Neural cell (in vitro differentiated cells): ENCODE results near the gene RPL10A. TPM values are rescaled to one million over a fixed set of nuclear protein-coding genes. Genes with fewer than 3 reads are reported as not detected.

ENCODE experiments used
- H2AFZ ChIP-seq: fragments of 200-600, 300-800 bp; sonication (generic), shearing (Covaris generic); 2 replicates; pipeline ENCODE4 v1.6.0; 2014; ENCODE audit warnings: low read depth, mild to moderate bottlenecking, antibody characterized with exemption, low read length, moderate library complexity
- H3F3A ChIP-seq: fragments of 200-600 bp; shearing (Covaris generic); 2 replicates; pipeline ENCODE4 v1.6.1; 2016; ENCODE audit warnings: mild to moderate bottlenecking, moderate library complexity, mixed read lengths, antibody characterized with exemption, low read length; ENCODE audit not compliant: insufficient read depth, poor library complexity, severe bottlenecking
- H3K27ac ChIP-seq: fragments of 200-600, 300-800 bp; sonication (generic), shearing (Covaris generic); 2 replicates; pipeline ENCODE4 v1.5.1; 2014; ENCODE audit warnings: mild to moderate bottlenecking, low read length, moderate library complexity
- H3K27me3 ChIP-seq: fragments of 300-800, 200-600 bp; sonication (generic), shearing (Covaris generic); 2 replicates; pipeline ENCODE4 v1.6.0; 2014; ENCODE audit warnings: mild to moderate bottlenecking, low read depth, low read length, moderate library complexity; ENCODE audit not compliant: insufficient read depth
- H3K36me3 ChIP-seq: fragments of 300-800, 200-600 bp; sonication (generic), shearing (Covaris generic); 2 replicates; pipeline ENCODE4 v1.5.1; 2014; ENCODE audit warnings: mild to moderate bottlenecking, antibody characterized with exemption, low read length, moderate library complexity; ENCODE audit not compliant: insufficient read depth
- H3K4me2 ChIP-seq: fragments of 300-800, 200-600 bp; sonication (generic), shearing (Covaris generic); 2 replicates; pipeline ENCODE4 v1.6.0; 2014; ENCODE audit warnings: mild to moderate bottlenecking, low read length
- H3K4me3 ChIP-seq: fragments of 300-800, 200-600 bp; sonication (generic), shearing (Covaris generic); 2 replicates; pipeline ENCODE4 v1.5.1; 2014; ENCODE audit warnings: mild to moderate bottlenecking, low read length, moderate library complexity
- H3K79me2 ChIP-seq: fragments of 200-600 bp; shearing (Covaris generic); replicated peaks from 2 replicates; pipeline ENCODE4 v1.6.0; 2014; ENCODE audit warnings: mild to moderate bottlenecking, low read length, moderate library complexity; ENCODE audit not compliant: insufficient read depth
- H3K9ac ChIP-seq: fragments of 300-800, 200-600 bp; sonication (generic), shearing (Covaris generic); 2 replicates; pipeline ENCODE4 v1.6.1; 2016; ENCODE audit warnings: mild to moderate bottlenecking, low read length, mixed read lengths
- H3K9me2 ChIP-seq: fragments of 200-600 bp; shearing (Covaris generic); 2 replicates; pipeline ENCODE4 v1.6.1; 2016; ENCODE audit warnings: mild to moderate bottlenecking, low read length, mixed read lengths; ENCODE audit not compliant: insufficient read depth
- H3K9me3 ChIP-seq: fragments of 200-600, 300-800 bp; sonication (generic), shearing (Covaris generic); 2 replicates; pipeline ENCODE4 v1.6.1; 2016; ENCODE audit warnings: mild to moderate bottlenecking, mixed run types, low read length, moderate library complexity, mixed read lengths
- H4K20me1 ChIP-seq: fragments of 200-600 bp; shearing (Covaris generic); 2 replicates; pipeline ENCODE4 v1.6.1; 2016; ENCODE audit warnings: mild to moderate bottlenecking, mixed run types; ENCODE audit not compliant: insufficient read depth
- CTCF ChIP-seq: fragments of 450-650 bp; IDR thresholded peaks from 2 replicates; pipeline ENCODE4 v1.5.1; 2014; ENCODE audit warnings: antibody characterized with exemption, mild to moderate bottlenecking, moderate library complexity; ENCODE audit not compliant: poor library complexity, severe bottlenecking
- EP300 ChIP-seq: fragments of 450-650 bp; conservative IDR thresholded peaks from 2 replicates; pipeline ENCODE4 v1.6.1; 2014; ENCODE audit warnings: antibody characterized with exemption, mild to moderate bottlenecking, moderate library complexity; ENCODE audit not compliant: poor library complexity, severe bottlenecking
- EZH2 ChIP-seq: fragments of 200-600, 300-800 bp; shearing (Covaris generic), sonication (generic); IDR thresholded peaks from 2 replicates; pipeline ENCODE4 v1.6.1; 2014; ENCODE audit warnings: antibody characterized with exemption, low read length, borderline replicate concordance, mild to moderate bottlenecking; ENCODE audit not compliant: insufficient read depth, poor library complexity, severe bottlenecking
- MXI1 ChIP-seq: fragments of 450-650 bp; conservative IDR thresholded peaks from 2 replicates; pipeline ENCODE4 v1.6.1; 2014; ENCODE audit warnings: antibody characterized with exemption, mild to moderate bottlenecking; ENCODE audit not compliant: poor library complexity, severe bottlenecking
- POLR2AphosphoS5 ChIP-seq: IDR thresholded peaks from 2 replicates; pipeline ENCODE4 v1.6.1; 2012
- RAD21 ChIP-seq: fragments of 450-650 bp; conservative IDR thresholded peaks from 2 replicates; pipeline ENCODE4 v1.6.1; 2014; ENCODE audit warnings: antibody characterized with exemption, mild to moderate bottlenecking, moderate library complexity
- REST ChIP-seq: IDR thresholded peaks from 2 replicates; pipeline ENCODE4 v1.6.1; 2012; ENCODE audit warnings: borderline replicate concordance
- SMC3 ChIP-seq: fragments of 450-650 bp; conservative IDR thresholded peaks from 2 replicates; pipeline ENCODE4 v1.6.1; 2014; ENCODE audit warnings: antibody characterized with exemption, mild to moderate bottlenecking, moderate library complexity; ENCODE audit not compliant: poor library complexity
- TAF1 ChIP-seq: IDR thresholded peaks from 2 replicates; pipeline ENCODE4 v1.6.1; 2012; ENCODE audit warnings: low read depth
- polyA plus RNA-seq: library from polyadenylated mRNA; depleted of rRNA; stranded (reverse); fragments of >200 nt; gene quantifications from 2 replicates; pipeline ENCODE4 v1.2.3, GENCODE V29; 2014

The RPL10A gene
- polyA plus RNA-seq, 1 donor from 2014 or later = 1,049 TPM

GRCh38 chr6:35487658-35488516 lies 19.7 kb downstream of the RPL10A start:
- Histone ChIP-seq H3K36me3 (no peaks in the 10 kb centered on the region), H3K4me2 (no peak overlapping the region), H3K4me3 (no peak overlapping the region), H4K20me1 (no peaks in the 10 kb centered on the region), H3K79me2 (no peaks in the 10 kb centered on the region), H3F3A (no peaks in the 10 kb centered on the region), H3K9me3 (no peaks in the 10 kb centered on the region), H3K9ac (no peak overlapping the region), H3K27me3 (no peaks in the 10 kb centered on the region), H2AFZ (no peak overlapping the region), H3K27ac (no peak overlapping the region), H3K9me2 (no peaks in the 10 kb centered on the region)
- no peak for TF ChIP-seq EZH2
- TF ChIP-seq SMC3 = no peak
- TF ChIP-seq EP300 = no peak
- no peak for TF ChIP-seq POLR2AphosphoS5
- TF ChIP-seq MXI1 = no peak
- no peak for TF ChIP-seq TAF1
- TF ChIP-seq CTCF = no peak
- TF ChIP-seq RAD21 = no peak
- TF ChIP-seq REST = no peak

- no peak for TF ChIP-seq RAD21
- no peak for TF ChIP-seq REST
- no peak for TF ChIP-seq MXI1
- no peak for TF ChIP-seq SMC3
- TF ChIP-seq TAF1 = no peak
- TF ChIP-seq EP300 = no peak
- TF ChIP-seq CTCF = no peak
- TF ChIP-seq POLR2AphosphoS5 = no peak
- TF ChIP-seq EZH2 = no peak
- Histone ChIP-seq H3K9me3 (no peaks in the 10 kb centered on the region), H3K4me3 (no peak overlapping the region), H3K27me3 (no peaks in the 10 kb centered on the region), H2AFZ (no peak overlapping the region), H3K79me2 (no peaks in the 10 kb centered on the region), H3F3A (no peaks in the 10 kb centered on the region), H3K27ac (no peak overlapping the region), H4K20me1 (no peaks in the 10 kb centered on the region), H3K9me2 (no peaks in the 10 kb centered on the region), H3K36me3 (no peaks in the 10 kb centered on the region), H3K4me2 (no peak overlapping the region), H3K9ac (no peak overlapping the region)
Observed at GRCh38 chr6:35488517-35488862, 20.3 kb downstream of the RPL10A start.
